ENCODE results near the gene SAMHD1. TPM values are rescaled to one million over a fixed set of nuclear protein-coding genes. Genes with fewer than 3 reads are reported as not detected.
"Not testable (repeated sequence)": the region's sequence is repeated elsewhere in the genome, so short reads cannot be mapped to it uniquely, and the experiment has no call there.

The SAMHD1 gene
- total and polyA plus RNA-seq, 2 donors (not counting 1 experiment from before 2014, with no cell fraction given): 25.9 to 47.2 TPM

DNA sequence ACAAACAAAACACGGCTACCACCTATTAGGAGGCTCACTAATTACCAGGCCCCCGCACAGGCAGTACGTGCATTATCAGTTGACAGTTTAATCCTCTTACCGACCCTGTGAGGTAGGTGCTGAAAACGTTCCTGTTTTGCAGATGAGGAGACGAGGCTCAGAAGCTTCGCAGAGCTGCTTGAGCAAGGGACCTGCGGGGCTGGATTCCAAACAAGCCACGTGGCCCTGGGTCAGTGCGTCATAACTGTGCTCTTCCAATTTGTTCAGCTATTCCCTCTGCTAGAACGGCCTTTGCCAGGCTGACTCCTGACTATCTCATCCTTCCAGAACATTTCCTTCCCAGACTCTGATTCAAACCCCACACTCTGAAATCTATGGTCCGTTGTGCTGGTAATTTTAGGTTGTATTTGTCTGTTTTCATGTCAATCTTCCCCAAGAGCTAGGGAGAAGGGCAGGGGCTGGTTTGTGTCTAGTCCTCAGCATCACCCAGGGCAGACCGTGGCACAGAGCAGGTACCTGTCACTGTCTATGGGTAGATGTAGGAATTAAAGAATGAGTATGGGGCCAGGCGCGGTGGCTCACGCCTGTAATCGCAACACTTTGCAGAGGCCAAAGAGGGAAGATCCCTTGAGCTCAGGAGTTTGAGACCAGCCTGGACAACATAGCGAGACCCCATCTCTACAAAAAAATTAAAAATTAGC, 104.3 kb downstream of the SAMHD1 start:
- peak overlapping the region; percentile 76 for H3K4me2 ChIP-seq (ENCODE audit: extremely low read depth, insufficient read depth, low read length)
- peak overlapping the region; percentile 64 for H3K9ac ChIP-seq (ENCODE audit: insufficient read depth, low read length)
- peaks cover 49% of the 10 kb centered on the region for H3K4me1 ChIP-seq (ENCODE audit: control insufficient read depth, extremely low read depth, insufficient read depth, low read length)
- H3K4me3 ChIP-seq (replicated peaks in 1 of 4; ENCODE audit: control extremely low read depth in 1 of 4, insufficient read depth in 1 of 4, low read depth in 3 of 4, low read length in 4 of 4): peak overlapping the region in 1 of 4 experiments; percentile 8
- H3K79me2 ChIP-seq (ENCODE audit: control insufficient read depth, insufficient read depth, low read length): peaks cover 67% of the 10 kb centered on the region
- no peak for TF ChIP-seq EZH2 (IDR thresholded peaks at IDR 0.05; ENCODE audit: low read length, missing control alignments)
- peak; percentile 90 to 92 for DNase-seq (ENCODE audit: low read depth in 2 of 2)
- no peak overlapping the region for H2AFZ ChIP-seq (ENCODE audit: low read length)
- peaks cover 2% of the 10 kb centered on the region for H3K36me3 ChIP-seq (ENCODE audit: control insufficient read depth, insufficient read depth, low read length)
- H3K9me3 ChIP-seq (ENCODE audit: control insufficient read depth, insufficient read depth, low read depth, low read length): peaks cover 1% of the 10 kb centered on the region
- H3K27ac ChIP-seq (ENCODE audit: insufficient read depth, low read length): peak overlapping the region; percentile 97
- no peaks in the 10 kb centered on the region for H4K20me1 ChIP-seq (ENCODE audit: control insufficient read depth, extremely low read depth, insufficient read depth, low read length)
- no peaks in the 10 kb centered on the region for H3K27me3 ChIP-seq (ENCODE audit: control insufficient read depth, insufficient read depth, low read length)

GRCh38 chr20:36845288-36845971, 106.1 kb downstream of the SAMHD1 start:
- TF ChIP-seq, protein P1, sequence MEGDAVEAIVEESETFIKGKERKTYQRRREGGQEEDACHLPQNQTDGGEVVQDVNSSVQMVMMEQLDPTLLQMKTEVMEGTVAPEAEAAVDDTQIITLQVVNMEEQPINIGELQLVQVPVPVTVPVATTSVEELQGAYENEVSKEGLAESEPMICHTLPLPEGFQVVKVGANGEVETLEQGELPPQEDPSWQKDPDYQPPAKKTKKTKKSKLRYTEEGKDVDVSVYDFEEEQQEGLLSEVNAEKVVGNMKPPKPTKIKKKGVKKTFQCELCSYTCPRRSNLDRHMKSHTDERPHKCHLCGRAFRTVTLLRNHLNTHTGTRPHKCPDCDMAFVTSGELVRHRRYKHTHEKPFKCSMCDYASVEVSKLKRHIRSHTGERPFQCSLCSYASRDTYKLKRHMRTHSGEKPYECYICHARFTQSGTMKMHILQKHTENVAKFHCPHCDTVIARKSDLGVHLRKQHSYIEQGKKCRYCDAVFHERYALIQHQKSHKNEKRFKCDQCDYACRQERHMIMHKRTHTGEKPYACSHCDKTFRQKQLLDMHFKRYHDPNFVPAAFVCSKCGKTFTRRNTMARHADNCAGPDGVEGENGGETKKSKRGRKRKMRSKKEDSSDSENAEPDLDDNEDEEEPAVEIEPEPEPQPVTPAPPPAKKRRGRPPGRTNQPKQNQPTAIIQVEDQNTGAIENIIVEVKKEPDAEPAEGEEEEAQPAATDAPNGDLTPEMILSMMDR (conservative IDR thresholded peaks at IDR 0.05 in 1 of 2, IDR thresholded peaks at IDR 0.05 in 1 of 2; ENCODE audit: low read depth in 1 of 2, low read length in 2 of 2): no peak
- no peak for TF ChIP-seq EZH2 (IDR thresholded peaks at IDR 0.05; ENCODE audit: low read length, missing control alignments)
- Histone ChIP-seq H3K27me3 (ENCODE audit: control insufficient read depth, insufficient read depth, low read length) (no peaks in the 10 kb centered on the region), H3K36me3 (ENCODE audit: control insufficient read depth, insufficient read depth, low read length) (no peaks in the 10 kb centered on the region), H3K4me3 (replicated peaks in 1 of 4; ENCODE audit: control extremely low read depth in 1 of 4, insufficient read depth in 1 of 4, low read depth in 3 of 4, low read length in 4 of 4) (no peak overlapping the region), H3K9ac (ENCODE audit: insufficient read depth, low read length) (no peak overlapping the region), H3K4me2 (ENCODE audit: extremely low read depth, insufficient read depth, low read length) (no peak overlapping the region), H3K9me3 (ENCODE audit: control insufficient read depth, insufficient read depth, low read depth, low read length) (no peaks in the 10 kb centered on the region), H4K20me1 (ENCODE audit: control insufficient read depth, extremely low read depth, insufficient read depth, low read length) (no peaks in the 10 kb centered on the region), H2AFZ (ENCODE audit: low read length) (no peak overlapping the region), H3K4me1 (ENCODE audit: control insufficient read depth, extremely low read depth, insufficient read depth, low read length) (peaks cover 50% of the 10 kb centered on the region), H3K79me2 (ENCODE audit: control insufficient read depth, insufficient read depth, low read length) (peaks cover 58% of the 10 kb centered on the region), H3K27ac (ENCODE audit: insufficient read depth, low read length) (peak overlapping the region; percentile 97)
- DNase-seq (ENCODE audit: low read depth in 2 of 2): no peak

DNA sequence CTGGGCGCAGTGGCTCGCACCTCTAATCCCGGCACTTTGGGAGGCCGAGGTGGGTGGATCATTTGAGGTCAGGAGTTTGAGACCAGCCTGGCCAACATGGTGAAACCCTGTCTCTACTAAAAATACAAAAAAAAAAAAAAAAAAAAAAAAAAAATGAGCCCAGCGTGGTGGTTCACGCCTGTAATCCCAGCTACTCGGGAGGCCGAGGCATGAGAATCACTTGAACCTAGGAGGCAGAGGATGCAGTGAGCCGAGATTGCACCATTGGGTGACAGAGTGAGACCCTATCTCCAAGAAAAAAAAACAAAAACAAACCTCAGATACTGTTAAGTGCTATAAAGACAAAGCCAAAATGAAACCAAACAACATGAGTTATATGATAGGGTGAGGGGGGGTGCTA, 110.5 kb downstream of the SAMHD1 start:
- peaks cover 45% of the 10 kb centered on the region for H3K79me2 ChIP-seq (ENCODE audit: control insufficient read depth, insufficient read depth, low read length)
- H3K4me1 ChIP-seq (ENCODE audit: control insufficient read depth, extremely low read depth, insufficient read depth, low read length): peaks cover 24% of the 10 kb centered on the region
- DNase-seq (ENCODE audit: low read depth in 2 of 2); H3K9me3 ChIP-seq (ENCODE audit: control insufficient read depth, insufficient read depth, low read depth, low read length); H3K9ac ChIP-seq (ENCODE audit: insufficient read depth, low read length); H2AFZ ChIP-seq (ENCODE audit: low read length); H3K4me3 ChIP-seq (replicated peaks in 1 of 4; ENCODE audit: control extremely low read depth in 1 of 4, insufficient read depth in 1 of 4, low read depth in 3 of 4, low read length in 4 of 4); H3K4me2 ChIP-seq (ENCODE audit: extremely low read depth, insufficient read depth, low read length); H3K27me3 ChIP-seq (ENCODE audit: control insufficient read depth, insufficient read depth, low read length); H4K20me1 ChIP-seq (ENCODE audit: control insufficient read depth, extremely low read depth, insufficient read depth, low read length): not testable (repeated sequence)
- H3K36me3 ChIP-seq (ENCODE audit: control insufficient read depth, insufficient read depth, low read length): peaks cover 13% of the 10 kb centered on the region
- peak overlapping the region; percentile 57 for H3K27ac ChIP-seq (ENCODE audit: insufficient read depth, low read length)

Other genes starting within 250 kb of the SAMHD1 start
- gene NDRG3, start 205.6 kb downstream of the SAMHD1 start, total RNA-seq: 19.3 and 37.8 TPM in 2 replicates
- gene NDRG3, start 205.6 kb downstream of the SAMHD1 start, polyA plus RNA-seq: 37.8 and 40.8 TPM in 2 replicates
- 4.6 and 8.3 TPM in 2 replicates for gene DSN1, start 177.9 kb downstream of the SAMHD1 start, total RNA-seq
- gene DSN1, start 177.9 kb downstream of the SAMHD1 start, polyA plus RNA-seq: 13.4 and 24.0 TPM in 2 replicates
- under 0.01 TPM in 1 of 2 replicates, not detected in the other for gene TLDC2, start 75.6 kb downstream of the SAMHD1 start, total RNA-seq
- gene TLDC2, start 75.6 kb downstream of the SAMHD1 start, polyA plus RNA-seq: 0.09 TPM in 2 replicates
- 6.7 and 9.1 TPM in 2 replicates for gene RBL1, start 144.3 kb upstream of the SAMHD1 start, total RNA-seq
- gene RBL1, start 144.3 kb upstream of the SAMHD1 start, polyA plus RNA-seq: 6.9 and 13.2 TPM in 2 replicates
- gene RPN2, start 227.6 kb upstream of the SAMHD1 start, total RNA-seq: 139 and 262 TPM in 2 replicates
- gene RPN2, start 227.6 kb upstream of the SAMHD1 start, polyA plus RNA-seq: 414 and 456 TPM in 2 replicates
- 1.2 and 1.3 TPM in 2 replicates for gene MROH8, start 227.8 kb upstream of the SAMHD1 start, total RNA-seq
- gene MROH8, start 227.8 kb upstream of the SAMHD1 start, polyA plus RNA-seq: 1.7 and 2.9 TPM in 2 replicates

Data from fibroblast of lung (primary cell).